PC-9 (cell line): ENCODE measurements around the gene IGSF6.
"Not testable (repeated sequence)": the region's sequence is repeated elsewhere in the genome, so short reads cannot be mapped to it uniquely, and the experiment has no call there.

Source experiments
- CTCF ChIP-seq: fragments of 200-600 bp; sonication (generic); conservative IDR thresholded peaks from 2 replicates; pipeline ENCODE4 v1.6.1; 2017; ENCODE audit warnings: mixed run types, antibody characterized with exemption, mild to moderate bottlenecking, moderate library complexity
- EZH2 ChIP-seq: fragments of 200-600 bp; sonication (generic); IDR thresholded peaks from 2 replicates; pipeline ENCODE4 v1.8.0; 2017; ENCODE audit warnings: antibody characterized with exemption, low read depth

GRCh38 chr16:21605848-21606247, 46.6 kb downstream of the IGSF6 start:
- not testable (repeated sequence) for TF ChIP-seq CTCF, EZH2
